A549 (cell line): Measurements from ENCODE around the gene HOXD10.

Experiments
- POLR2A ChIP-seq: IDR thresholded peaks from 2 replicates; pipeline ENCODE4 v1.6.1; 2012; ENCODE audit warnings: mild to moderate bottlenecking, low read length
- POLR2AphosphoS2 ChIP-seq: conservative IDR thresholded peaks from 2 replicates; pipeline ENCODE4 v1.6.1; 2012; ENCODE audit warnings: low read length, improper control_type of control experiment, inconsistent platforms
- ZSCAN20 ChIP-seq: fragments of 250-450 bp; sonication (Bioruptor Pico); IDR thresholded peaks from 2 replicates; pipeline ENCODE4 v1.8.0; 2022; ENCODE audit warnings: mild to moderate bottlenecking, moderate library complexity
- TF ChIP-seq, protein P1 (sequence below): fragments of >200 bp; sonication (Bioruptor Twin); formaldehyde crosslinking; IDR thresholded peaks from 3 replicates; pipeline ENCODE4 v1.5.1; 2016
- TF ChIP-seq, protein P2 (sequence below): fragments of 200-600 bp; sonication (generic); IDR thresholded peaks from 2 replicates; pipeline ENCODE4 v1.6.1; 2016; ENCODE audit warnings: antibody characterized with exemption, mild to moderate bottlenecking, moderate library complexity

- TF ChIP-seq POLR2AphosphoS2 = no peak
- TF ChIP-seq, protein P1, sequence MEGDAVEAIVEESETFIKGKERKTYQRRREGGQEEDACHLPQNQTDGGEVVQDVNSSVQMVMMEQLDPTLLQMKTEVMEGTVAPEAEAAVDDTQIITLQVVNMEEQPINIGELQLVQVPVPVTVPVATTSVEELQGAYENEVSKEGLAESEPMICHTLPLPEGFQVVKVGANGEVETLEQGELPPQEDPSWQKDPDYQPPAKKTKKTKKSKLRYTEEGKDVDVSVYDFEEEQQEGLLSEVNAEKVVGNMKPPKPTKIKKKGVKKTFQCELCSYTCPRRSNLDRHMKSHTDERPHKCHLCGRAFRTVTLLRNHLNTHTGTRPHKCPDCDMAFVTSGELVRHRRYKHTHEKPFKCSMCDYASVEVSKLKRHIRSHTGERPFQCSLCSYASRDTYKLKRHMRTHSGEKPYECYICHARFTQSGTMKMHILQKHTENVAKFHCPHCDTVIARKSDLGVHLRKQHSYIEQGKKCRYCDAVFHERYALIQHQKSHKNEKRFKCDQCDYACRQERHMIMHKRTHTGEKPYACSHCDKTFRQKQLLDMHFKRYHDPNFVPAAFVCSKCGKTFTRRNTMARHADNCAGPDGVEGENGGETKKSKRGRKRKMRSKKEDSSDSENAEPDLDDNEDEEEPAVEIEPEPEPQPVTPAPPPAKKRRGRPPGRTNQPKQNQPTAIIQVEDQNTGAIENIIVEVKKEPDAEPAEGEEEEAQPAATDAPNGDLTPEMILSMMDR = no peak
- TF ChIP-seq, protein P2, sequence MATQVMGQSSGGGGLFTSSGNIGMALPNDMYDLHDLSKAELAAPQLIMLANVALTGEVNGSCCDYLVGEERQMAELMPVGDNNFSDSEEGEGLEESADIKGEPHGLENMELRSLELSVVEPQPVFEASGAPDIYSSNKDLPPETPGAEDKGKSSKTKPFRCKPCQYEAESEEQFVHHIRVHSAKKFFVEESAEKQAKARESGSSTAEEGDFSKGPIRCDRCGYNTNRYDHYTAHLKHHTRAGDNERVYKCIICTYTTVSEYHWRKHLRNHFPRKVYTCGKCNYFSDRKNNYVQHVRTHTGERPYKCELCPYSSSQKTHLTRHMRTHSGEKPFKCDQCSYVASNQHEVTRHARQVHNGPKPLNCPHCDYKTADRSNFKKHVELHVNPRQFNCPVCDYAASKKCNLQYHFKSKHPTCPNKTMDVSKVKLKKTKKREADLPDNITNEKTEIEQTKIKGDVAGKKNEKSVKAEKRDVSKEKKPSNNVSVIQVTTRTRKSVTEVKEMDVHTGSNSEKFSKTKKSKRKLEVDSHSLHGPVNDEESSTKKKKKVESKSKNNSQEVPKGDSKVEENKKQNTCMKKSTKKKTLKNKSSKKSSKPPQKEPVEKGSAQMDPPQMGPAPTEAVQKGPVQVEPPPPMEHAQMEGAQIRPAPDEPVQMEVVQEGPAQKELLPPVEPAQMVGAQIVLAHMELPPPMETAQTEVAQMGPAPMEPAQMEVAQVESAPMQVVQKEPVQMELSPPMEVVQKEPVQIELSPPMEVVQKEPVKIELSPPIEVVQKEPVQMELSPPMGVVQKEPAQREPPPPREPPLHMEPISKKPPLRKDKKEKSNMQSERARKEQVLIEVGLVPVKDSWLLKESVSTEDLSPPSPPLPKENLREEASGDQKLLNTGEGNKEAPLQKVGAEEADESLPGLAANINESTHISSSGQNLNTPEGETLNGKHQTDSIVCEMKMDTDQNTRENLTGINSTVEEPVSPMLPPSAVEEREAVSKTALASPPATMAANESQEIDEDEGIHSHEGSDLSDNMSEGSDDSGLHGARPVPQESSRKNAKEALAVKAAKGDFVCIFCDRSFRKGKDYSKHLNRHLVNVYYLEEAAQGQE = no peak
- no peak for TF ChIP-seq ZSCAN20 (CRISPR knock-in tag)
- no peak for TF ChIP-seq POLR2A
These were observed 28.7 kb downstream of the HOXD10 start for GRCh38 chr2:176145085-176145969.
